GM12878 (cell line): ENCODE results near the gene DNAJC4. TPM values are rescaled to one million over a fixed set of nuclear protein-coding genes. Genes with fewer than 3 reads are reported as not detected.

Experiments
- ATAC-seq: fragments of 200-7000 bp; cut with Tn5 transposase; 3 replicates; pipeline ENCODE4 v1.9.1; 2020; ENCODE audit warnings: mild to moderate bottlenecking, moderate library complexity
- BruUV-seq: library from RNA; stranded (reverse); fragments of 400-500 nt; replicated peaks from 2 replicates; lab custom pipeline; 2021; lab: Mats Ljungman, UMichigan
- CTCF ChIA-PET: fragments of 300-600 bp; sonication (Branson Sonifier 250); formaldehyde crosslinking; extraction: SDS; loops from one replicate; lab custom pipeline; 2021; ENCODE audit warnings: inconsistent platforms; lab: Yijun Ruan, JAX
- POLR2A ChIA-PET: fragments of 350-600 bp; formaldehyde crosslinking; extraction: SDS; loops from one replicate; lab custom pipeline; 2021; ENCODE audit warnings: inconsistent platforms; lab: Charles Lee
- RAD21 ChIA-PET: fragments of 300-600 bp; sonication (Branson Sonifier 250); formaldehyde crosslinking; loops from one replicate; lab custom pipeline; 2023; ENCODE audit warnings: antibody characterized with exemption; ENCODE audit not compliant: unreplicated experiment; lab: Charles Lee
- SMC1A ChIA-PET: fragments of 300-600 bp; sonication (Branson Sonifier 250); formaldehyde crosslinking; loops from one replicate; lab custom pipeline; 2023; ENCODE audit not compliant: unreplicated experiment, uncharacterized antibody; lab: Charles Lee
- DNase-seq: peaks from one replicate; pipeline ENCODE4 v3.0.0-alpha.2; 2011; ENCODE audit warnings: low read depth, low spot score
- FAIRE-seq: peaks from 3 replicates; lab custom pipeline; 2011; peaks lifted over from hg19 to GRCh38; lab: Jason Lieb, UNC
- H2AFZ ChIP-seq: 2 replicates; pipeline ENCODE4 v1.6.0; 2011; ENCODE audit warnings: low read depth, low read length, control low read depth; ENCODE audit not compliant: control insufficient read depth
- H3K27ac ChIP-seq: 2 replicates; pipeline ENCODE4 v1.5.1; 2011; ENCODE audit warnings: control low read depth; ENCODE audit not compliant: control insufficient read depth, insufficient read depth
- H3K27me3 ChIP-seq, 2 experiments: replicated peaks in 1 of 2; 2 replicates each; pipeline versions ENCODE4 v1.6.0 to v1.6.1; 2011; ENCODE audit warnings: low read length in 1 of 2; ENCODE audit not compliant: control insufficient read depth in 2 of 2, insufficient read depth in 2 of 2
- H3K36me3 ChIP-seq, 2 experiments: 2 replicates each; pipeline ENCODE4 v1.5.1; 2011; ENCODE audit warnings: low read length in 1 of 2; ENCODE audit not compliant: control insufficient read depth in 2 of 2, insufficient read depth in 2 of 2
- H3K4me1 ChIP-seq: 2 replicates; pipeline ENCODE4 v1.6.1; 2011; ENCODE audit warnings: mild to moderate bottlenecking, low read length, moderate library complexity, mixed read lengths; ENCODE audit not compliant: control insufficient read depth, insufficient read depth
- H3K4me2 ChIP-seq: 2 replicates; pipeline ENCODE4 v1.6.0; 2011; ENCODE audit warnings: control low read depth; ENCODE audit not compliant: control insufficient read depth, insufficient read depth
- H3K4me3 ChIP-seq: fragments of 200-600 bp; sonication (generic); 2 replicates; pipeline ENCODE4 v1.5.1; 2016
- H3K79me2 ChIP-seq: 2 replicates; pipeline ENCODE4 v1.6.0; 2011; ENCODE audit warnings: low read length; ENCODE audit not compliant: control insufficient read depth, insufficient read depth
- H3K9ac ChIP-seq: 2 replicates; pipeline ENCODE4 v1.8.0; 2011; ENCODE audit warnings: low read length, control low read depth, mixed read lengths; ENCODE audit not compliant: control insufficient read depth, insufficient read depth
- H3K9me3 ChIP-seq: replicated peaks from 3 replicates; pipeline ENCODE4 v1.5.1; 2011; ENCODE audit warnings: mild to moderate bottlenecking, low read length; ENCODE audit not compliant: control insufficient read depth, insufficient read depth
- H4K20me1 ChIP-seq: 2 replicates; pipeline ENCODE4 v1.6.0; 2011; ENCODE audit not compliant: control insufficient read depth, insufficient read depth
- BHLHE40 ChIP-seq, 2 experiments: fragments of 450-650 bp in 1 of 2; IDR thresholded peaks; 2 replicates each; pipeline ENCODE4 v1.6.1; 2011 to 2017; ENCODE audit warnings: low read depth in 2 of 2, borderline replicate concordance in 1 of 2, improper control_type of control experiment in 1 of 2, low read length in 1 of 2, mild to moderate bottlenecking in 1 of 2
- IRF4 ChIP-seq: IDR thresholded peaks from 2 replicates; pipeline ENCODE4 v1.6.1; 2011; ENCODE audit warnings: low read depth, low read length
- JUNB ChIP-seq: IDR thresholded peaks from 2 replicates; pipeline ENCODE4 v1.6.1; 2016; ENCODE audit warnings: antibody characterized with exemption, mild to moderate bottlenecking
- POLR2A ChIP-seq: IDR thresholded peaks from 2 replicates; pipeline ENCODE4 v1.6.1; 2011; ENCODE audit warnings: low read depth, mild to moderate bottlenecking, low read length
- RBBP5 ChIP-seq: fragments of 200-600 bp; sonication (generic); conservative IDR thresholded peaks from 2 replicates; pipeline ENCODE4 v1.6.1; 2016
- STAT1 ChIP-seq: fragments of 450-650 bp; conservative IDR thresholded peaks from 2 replicates; pipeline ENCODE4 v1.6.1; 2014; ENCODE audit warnings: antibody characterized with exemption, mild to moderate bottlenecking
- WGBS: methylation state at CpG from one replicate; pipeline ENCODE4 v1.1.6; 2016; ENCODE audit warnings: low lambda C conversion rate; ENCODE audit not compliant: insufficient replicate concordance, insufficient coverage; ENCODE audit errors: missing lambda C conversion rate; 5-methylcytosine and 5-hydroxymethylcytosine counted together
- in situ Hi-C: fragments of 300-500 bp; cut with MboI; formaldehyde crosslinking; loops from 9 replicates; pipeline ENCODE4 v1.14.3; 2018; ENCODE audit warnings: mixed read lengths
- intact Hi-C: fragments of 100-400 bp; cut with micrococcal nuclease; formaldehyde crosslinking; loops from one replicate; pipeline ENCODE4 v1.14.2; 2022; ENCODE audit not compliant: unreplicated experiment
- polyA plus RNA-seq, 11 experiments: library from polyadenylated mRNA; depleted of rRNA in 4 of 11; unstranded in 6 of 11; stranded (reverse) in 5 of 11; fragments of >200 nt; fragmentation: Nextera tagmentation in 4 of 11; fragmentation: Illumina TruSeq in 1 of 11; extraction: Ambion mirVana in 4 of 11; extraction: Trizol in 1 of 11; gene quantifications; 1 replicate in 1 of 11; 2 replicates in 10 of 11; pipeline versions ENCODE4 v1.2.1 to v1.2.3, GENCODE V29; 2011 to 2016; ENCODE audit warnings: inconsistent platforms in 2 of 11, missing spikeins in 2 of 11, low read depth in 1 of 11
- total RNA-seq, 4 experiments: library from RNA; depleted of rRNA in 3 of 4; stranded (reverse); fragments of >200 nt in 3 of 4; fragmentation: Illumina TruSeq in 1 of 4; extraction: Trizol in 1 of 4; gene quantifications; 2 replicates each; pipeline versions ENCODE4 v1.2.1 to v1.2.3, GENCODE V29; 2013 to 2021

Gene DNAJC4
- total and polyA plus RNA-seq, 10 of the 15 experiments (the other 5 are each of a cell fraction or from before 2014, with no cell fraction given) = 3.7 to 64.9 (median 30.1) TPM

GRCh38 chr11:64210301-64211020, 19.9 kb upstream of the DNAJC4 start:
- ChIA-PET RAD21 (no interaction called here), SMC1A (no interaction called here)
- Histone ChIP-seq H3K27ac (no peak overlapping the region), H2AFZ (no peak overlapping the region), H3K4me3 (no peak overlapping the region), H3K9me3 (no peaks in the 10 kb centered on the region)
- no peak for DNase-seq
- 86% methylated on average over 24 of the region's 24 CpGs for WGBS
- no TSS peak for BruUV-seq
- no peak for TF ChIP-seq BHLHE40 (IDR thresholded peaks at IDR 0.05; ENCODE audit: borderline replicate concordance in 1 of 2, low read depth in 2 of 2, low read length in 1 of 2)
- no peak for TF ChIP-seq POLR2A
- TF ChIP-seq RBBP5 = no peak
- no peak for TF ChIP-seq IRF4
- no peak for TF ChIP-seq STAT1
- TF ChIP-seq, all 136 proteins: peak for 0
- ATAC-seq (no peak), FAIRE-seq (no peak)
- ChIA-PET POLR2A (interaction anchor here (0.9 to 1.7 kb wide), 6 partner anchors 9 to 34 kb away, joined by 3 to 9 read pairs (median 4); partner anchors contain the start of genes NUDT22 and TRPT1), CTCF (no interaction called here)
- no peaks in the 10 kb centered on the region for H3K27me3 ChIP-seq
- intact Hi-C loops (no loop called here), in situ Hi-C loops (no loop called here)
- H3K9ac ChIP-seq = no peak overlapping the region
- H3K79me2 ChIP-seq = peaks cover 38% of the 10 kb centered on the region
- no peaks in the 10 kb centered on the region for H4K20me1 ChIP-seq
- H3K4me2 ChIP-seq = no peak overlapping the region
- H3K36me3 ChIP-seq = peaks cover 12 to 22% of the 10 kb centered on the region in 2 experiments; a peak in 3 of 4 replicates
- H3K4me1 ChIP-seq = peaks cover 13% of the 10 kb centered on the region

GRCh38 chr11:64211181-64211872, 19.0 kb upstream of the DNAJC4 start:
- DNase-seq = no peak
- H3K79me2 ChIP-seq = peaks cover 30% of the 10 kb centered on the region
- no peaks in the 10 kb centered on the region for H3K9me3 ChIP-seq
- FAIRE-seq = no peak
- intact Hi-C loops = no loop called here
- ATAC-seq = no peak
- ChIA-PET RAD21 (no interaction called here), SMC1A (interaction anchor here (1.7 kb wide), 1 partner anchor 15 kb away, joined by 6 read pairs; the partner anchor contains the start of genes NUDT22 and TRPT1), POLR2A (interaction anchor here (1.6 to 1.7 kb wide), 2 partner anchors 12 to 15 kb away, joined by 5 to 9 read pairs; partner anchors contain the start of genes NUDT22 and TRPT1), CTCF (interaction anchor here (1.2 kb wide), 1 partner anchor 93 kb away, joined by 3 read pairs; no protein-coding TSS in a partner anchor)
- H3K27me3 ChIP-seq = no peaks in the 10 kb centered on the region
- peaks cover 4% of the 10 kb centered on the region for H3K4me1 ChIP-seq
- H3K36me3 ChIP-seq = peaks cover 17 to 22% of the 10 kb centered on the region in 2 experiments; a peak in 3 of 4 replicates
- H3K4me3 ChIP-seq = no peak overlapping the region
- TF ChIP-seq POLR2A (peak; percentile 32), JUNB (no peak)
- H2AFZ ChIP-seq = no peak overlapping the region
- no peaks in the 10 kb centered on the region for H4K20me1 ChIP-seq
- BruUV-seq = no TSS peak
- 87% methylated on average over 26 of the region's 30 CpGs for WGBS
- H3K9ac ChIP-seq = no peak overlapping the region
- H3K4me2 ChIP-seq = no peak overlapping the region
- no peak overlapping the region for H3K27ac ChIP-seq
- in situ Hi-C loops = no loop called here
